GM10248 (cell line): Measurements from ENCODE around the gene KIF19.

ENCODE experiments used
- CTCF ChIA-PET: fragments of 300-600 bp; sonication (Branson Sonifier 250); formaldehyde crosslinking; extraction: SDS; loops from one replicate; lab custom pipeline; 2021; ENCODE audit warnings: antibody characterized with exemption; lab: Yijun Ruan, JAX
- POLR2A ChIA-PET: fragments of 350-650 bp; sonication (Branson Sonifier 250); formaldehyde crosslinking; extraction: SDS; loops from one replicate; lab custom pipeline; 2020; ENCODE audit warnings: antibody characterized with exemption; lab: Yijun Ruan, JAX
- DNase-seq: peaks from one replicate; pipeline ENCODE4 v3.0.0; 2012; ENCODE audit errors: extremely low spot score
- CTCF ChIP-seq: IDR thresholded peaks from 2 replicates; pipeline ENCODE4 v1.5.1; 2012; ENCODE audit warnings: mild to moderate bottlenecking, low read depth; ENCODE audit errors: extremely low read depth, missing control alignments, control extremely low read depth

KIF19 gene

GRCh38 chr17:74292495-74292894 is 33.5 kb upstream of the KIF19 start:
- ChIA-PET CTCF (interaction anchor here (1.9 kb wide), 1 partner anchor 8 kb away, joined by 11 read pairs; no protein-coding TSS in a partner anchor), POLR2A (no interaction called here)
- TF ChIP-seq CTCF: no peak
- DNase-seq: no peak

DNA sequence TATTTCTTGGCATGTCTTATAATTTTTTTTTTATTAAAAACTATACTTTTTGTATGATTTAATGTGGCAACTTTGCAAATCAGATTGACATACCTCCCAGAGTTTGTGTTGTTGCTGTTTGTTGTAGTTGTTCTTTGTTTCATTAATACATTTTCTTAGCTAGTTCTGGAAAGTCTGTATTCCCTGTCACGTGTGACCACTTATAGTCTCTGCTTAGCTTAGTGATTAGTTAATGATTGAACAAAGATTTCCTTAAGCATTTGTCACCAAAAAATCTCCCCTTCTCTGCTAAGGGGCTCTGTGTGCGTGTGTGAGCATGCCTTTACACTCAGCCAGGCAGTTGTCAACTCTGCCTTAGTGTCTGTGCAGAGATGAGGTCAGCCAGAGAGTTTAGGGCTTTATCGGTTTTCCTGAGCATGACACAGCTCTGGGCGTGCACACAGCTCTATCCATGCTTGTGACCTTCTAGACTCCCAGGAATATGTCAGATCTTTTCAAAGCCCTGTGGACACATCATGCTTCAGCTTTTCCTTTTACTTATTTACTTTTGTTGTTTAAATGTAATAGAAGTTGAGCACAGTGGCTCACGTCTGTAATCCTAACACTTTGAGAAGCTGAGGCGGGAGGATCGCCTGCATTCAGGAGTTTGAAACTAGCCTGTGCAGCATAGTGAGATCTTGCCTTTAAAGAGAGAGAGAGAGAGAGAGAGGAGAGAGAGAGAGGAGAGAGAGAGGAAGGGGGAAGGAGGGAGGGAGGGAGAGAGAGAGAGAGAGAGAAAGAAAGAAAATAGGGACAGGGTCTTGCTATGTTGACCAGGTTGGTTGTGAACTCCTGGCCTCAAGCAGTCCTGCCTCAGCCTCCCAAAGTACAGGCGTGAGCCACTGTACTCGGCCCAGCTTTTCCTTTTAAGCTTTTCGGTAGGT is 30.1 kb upstream of the KIF19 start:
- POLR2A ChIA-PET: interaction anchor here (0.6 kb wide), 1 partner anchor 12 kb away, joined by 5 read pairs; no protein-coding TSS in a partner anchor
- TF ChIP-seq CTCF: no peak
- CTCF ChIA-PET: interaction anchor here (0.8 to 3.6 kb wide), 10 partner anchors 9 to 475 kb away, joined by 3 to 29 read pairs (median 4); partner anchors contain the start of genes BTBD17 and GPR142
- DNase-seq: no peak

DNA sequence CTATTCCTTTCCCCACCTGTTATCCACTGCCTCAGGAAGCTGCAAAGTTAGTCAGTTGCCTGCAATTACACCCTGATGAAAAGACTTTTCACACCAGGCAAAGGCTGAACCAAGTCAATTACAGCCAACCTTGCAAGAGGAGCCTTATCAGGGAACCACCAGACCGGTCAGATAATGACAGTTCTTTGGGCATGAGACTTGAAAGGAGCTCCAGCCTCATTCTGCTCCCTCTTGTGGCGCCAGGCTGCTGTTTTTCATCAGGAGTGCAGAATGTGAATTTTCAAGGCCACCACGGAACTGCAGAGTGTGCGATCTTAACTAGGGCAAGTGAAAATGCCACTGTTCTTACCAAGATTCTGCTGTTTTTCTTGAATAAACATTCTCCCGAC is 29.5 kb upstream of the KIF19 start:
- POLR2A ChIA-PET: interaction anchor here (0.6 kb wide), 1 partner anchor 13 kb away, joined by 5 read pairs; no protein-coding TSS in a partner anchor
- DNase-seq: no peak
- CTCF ChIA-PET: interaction anchor here (0.8 to 3.6 kb wide), 10 partner anchors 8 to 236 kb away, joined by 3 to 29 read pairs (median 4); partner anchors contain the start of genes BTBD17 and GPR142
- TF ChIP-seq CTCF: peak; percentile 62

GRCh38 chr17:74297941-74298340 is 28.1 kb upstream of the KIF19 start:
- POLR2A ChIA-PET: no interaction called here
- DNase-seq: no peak
- TF ChIP-seq CTCF: no peak
- CTCF ChIA-PET: interaction anchor here (0.7 to 3.6 kb wide), 11 partner anchors 10 to 292 kb away, joined by 3 to 16 read pairs (median 4); no protein-coding TSS in a partner anchor

- TF ChIP-seq CTCF: no peak
- DNase-seq: no peak
- ChIA-PET POLR2A (no interaction called here), CTCF (interaction anchor here (0.7 to 3.6 kb wide), 13 partner anchors 14 to 291 kb away, joined by 3 to 16 read pairs (median 3); partner anchors contain the start of gene GPR142)
Measured at GRCh38 chr17:74298778-74299177, 27.2 kb upstream of the KIF19 start.

DNA sequence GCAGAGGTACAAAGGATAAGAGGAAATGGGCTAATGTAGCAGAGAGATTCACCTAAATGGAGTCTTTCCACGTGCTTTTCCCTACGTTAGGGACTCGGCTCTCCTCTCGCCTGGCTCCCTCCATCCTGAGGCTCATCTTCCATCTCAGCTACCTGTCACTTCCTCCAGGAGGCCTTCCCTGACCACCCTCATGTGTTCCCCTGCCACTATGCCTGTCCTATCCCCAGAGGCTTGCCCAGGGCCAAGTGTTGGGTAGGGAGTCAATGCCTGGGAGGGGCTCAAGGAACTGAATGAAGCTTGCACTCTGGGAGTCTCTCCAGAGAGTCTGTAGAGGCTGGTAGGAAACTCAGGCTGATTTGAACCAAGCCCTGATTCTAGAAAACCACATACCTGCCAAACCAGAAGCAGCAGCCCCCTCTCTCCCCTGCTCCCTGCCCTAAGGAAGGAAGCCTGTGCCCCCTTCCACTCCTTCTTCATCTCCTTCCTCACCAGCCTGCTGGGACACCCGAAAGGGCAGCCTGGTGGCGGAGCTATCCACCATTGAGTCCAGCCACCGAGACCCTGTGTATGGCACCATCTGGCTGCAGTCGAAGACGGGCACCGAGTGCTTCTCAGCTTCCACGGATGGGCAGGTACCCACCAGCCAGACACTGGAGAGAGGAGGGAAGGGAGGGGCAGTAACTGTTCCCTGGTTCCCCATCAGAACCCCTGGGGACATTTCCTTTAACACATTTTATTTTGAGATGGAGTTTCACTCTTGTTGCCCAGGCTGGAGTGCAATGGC is 26.6 kb upstream of the KIF19 start:
- no peak for TF ChIP-seq CTCF
- no peak for DNase-seq
- ChIA-PET POLR2A (no interaction called here), CTCF (interaction anchor here (0.7 to 3.6 kb wide), 16 partner anchors 8 to 290 kb away, joined by 3 to 16 read pairs (median 4); partner anchors contain the start of gene GPR142)
